Muscle layer of colon (tissue), 2 donors: Measurements from ENCODE around the gene IL17C.

Source experiments
- H3K27ac ChIP-seq: one replicate; pipeline ENCODE4 v1.7.0; 2013; ENCODE audit warnings: low read depth, mild to moderate bottlenecking, low read length, moderate library complexity
- H3K27me3 ChIP-seq, 2 donors: one replicate each; pipeline ENCODE4 v1.7.0; 2013; ENCODE audit warnings: low read length in 2 of 2, mild to moderate bottlenecking in 2 of 2; ENCODE audit not compliant: insufficient read depth in 2 of 2, control insufficient read depth in 1 of 2
- H3K36me3 ChIP-seq: one replicate; pipeline ENCODE4 v1.7.0; 2013; ENCODE audit warnings: mild to moderate bottlenecking, low read length; ENCODE audit not compliant: insufficient read depth
- H3K4me1 ChIP-seq: one replicate; pipeline ENCODE4 v1.7.0; 2013; ENCODE audit warnings: mild to moderate bottlenecking, low read length; ENCODE audit not compliant: insufficient read depth
- H3K4me3 ChIP-seq, 2 donors: one replicate each; pipeline ENCODE4 v1.7.0; 2013; ENCODE audit warnings: low read length in 2 of 2, low read depth in 1 of 2, mild to moderate bottlenecking in 1 of 2, moderate library complexity in 1 of 2
- H3K9ac ChIP-seq: one replicate; pipeline ENCODE4 v1.7.0; 2013; ENCODE audit warnings: low read length
- H3K9me3 ChIP-seq: one replicate; pipeline ENCODE4 v1.7.0; 2013; ENCODE audit warnings: mild to moderate bottlenecking, low read length
- donor health status: abdominal sarcoma.
- donor health status: Adenocarcinoma of cecum.

Gene IL17C

GRCh38 chr16:88638323-88639230 is at the start of gene IL17C:
IL17C (plus strand) TSS chr16:88638572; CDS start chr16:88638642, 70 bp downstream.
- Histone ChIP-seq H3K9ac (no peak within 1 kb of the TSS), H3K27ac (no peak within 1 kb of the TSS), H3K36me3 (no peaks in the 10 kb centered on the region), H3K4me1 (no peaks in the 10 kb centered on the region), H3K27me3 (peaks cover 15 to 63% of the 10 kb centered on the region in 2 donors), H3K4me3 (no peak within 1 kb of the TSS), H3K9me3 (no peaks in the 10 kb centered on the region)

GRCh38 chr16:88588754-88589153 is 49.6 kb upstream of the IL17C start:
- H3K27ac ChIP-seq: no peak overlapping the region
- H3K9me3 ChIP-seq: no peaks in the 10 kb centered on the region
- no peak overlapping the region for H3K9ac ChIP-seq
- peaks cover 49% of the 10 kb centered on the region for H3K36me3 ChIP-seq
- no peaks in the 10 kb centered on the region for H3K4me1 ChIP-seq
- no peak overlapping the region for H3K4me3 ChIP-seq
- no peaks in the 10 kb centered on the region for H3K27me3 ChIP-seq

GRCh38 chr16:88589441-88589840 is 48.9 kb upstream of the IL17C start:
- Histone ChIP-seq H3K36me3 (peaks cover 49% of the 10 kb centered on the region), H3K9ac (no peak overlapping the region), H3K9me3 (no peaks in the 10 kb centered on the region), H3K27ac (no peak overlapping the region), H3K4me1 (no peaks in the 10 kb centered on the region), H3K4me3 (no peak overlapping the region), H3K27me3 (no peaks in the 10 kb centered on the region)

- Histone ChIP-seq H3K9ac (no peak overlapping the region), H3K27ac (no peak overlapping the region), H3K27me3 (no peaks in the 10 kb centered on the region), H3K4me3 (peak overlapping the region in 1 of 2 donors; percentile 18), H3K9me3 (no peaks in the 10 kb centered on the region), H3K36me3 (peaks cover 44% of the 10 kb centered on the region), H3K4me1 (no peaks in the 10 kb centered on the region)
Observed at GRCh38 chr16:88591577-88592021, 46.8 kb upstream of the IL17C start.

GRCh38 chr16:88593061-88593460 is 45.3 kb upstream of the IL17C start:
- Histone ChIP-seq H3K9ac (no peak overlapping the region), H3K27ac (no peak overlapping the region), H3K36me3 (peaks cover 35% of the 10 kb centered on the region)

GRCh38 chr16:88593489-88593888 is 44.9 kb upstream of the IL17C start:
- H3K27ac ChIP-seq: no peak overlapping the region

More at GRCh38 chr16:88593061-88593460, 45.3 kb upstream of the IL17C start:
- Histone ChIP-seq H3K27me3 (no peaks in the 10 kb centered on the region), H3K9me3 (no peaks in the 10 kb centered on the region), H3K4me3 (no peak overlapping the region), H3K4me1 (no peaks in the 10 kb centered on the region)

GRCh38 chr16:88593910-88594309 is 44.5 kb upstream of the IL17C start:
- Histone ChIP-seq H3K9ac (no peak overlapping the region), H3K27me3 (no peaks in the 10 kb centered on the region), H3K4me3 (no peak overlapping the region), H3K4me1 (no peaks in the 10 kb centered on the region), H3K9me3 (no peaks in the 10 kb centered on the region), H3K36me3 (peaks cover 34% of the 10 kb centered on the region), H3K27ac (no peak overlapping the region)

More at GRCh38 chr16:88593489-88593888, 44.9 kb upstream of the IL17C start:
- Histone ChIP-seq H3K4me3 (no peak overlapping the region), H3K9me3 (no peaks in the 10 kb centered on the region), H3K27me3 (no peaks in the 10 kb centered on the region), H3K9ac (no peak overlapping the region), H3K36me3 (peaks cover 35% of the 10 kb centered on the region), H3K4me1 (no peaks in the 10 kb centered on the region)

GRCh38 chr16:88595101-88595500 is 43.3 kb upstream of the IL17C start:
- Histone ChIP-seq H3K4me3 (no peak overlapping the region), H3K36me3 (peaks cover 34% of the 10 kb centered on the region), H3K9me3 (no peaks in the 10 kb centered on the region), H3K4me1 (no peaks in the 10 kb centered on the region), H3K9ac (no peak overlapping the region), H3K27me3 (no peaks in the 10 kb centered on the region), H3K27ac (no peak overlapping the region)

GRCh38 chr16:88595921-88596320 is 42.5 kb upstream of the IL17C start:
- no peak overlapping the region for H3K9ac ChIP-seq
- peaks cover 41% of the 10 kb centered on the region for H3K36me3 ChIP-seq
- H3K9me3 ChIP-seq: no peaks in the 10 kb centered on the region
- no peak overlapping the region for H3K4me3 ChIP-seq
- no peak overlapping the region for H3K27ac ChIP-seq
- no peaks in the 10 kb centered on the region for H3K4me1 ChIP-seq
- H3K27me3 ChIP-seq: no peaks in the 10 kb centered on the region

GRCh38 chr16:88596483-88596882 is 41.9 kb upstream of the IL17C start:
- H3K27me3 ChIP-seq: no peaks in the 10 kb centered on the region
- H3K9ac ChIP-seq: no peak overlapping the region
- peaks cover 46% of the 10 kb centered on the region for H3K36me3 ChIP-seq
- no peak overlapping the region for H3K4me3 ChIP-seq
- H3K4me1 ChIP-seq: no peaks in the 10 kb centered on the region
- H3K9me3 ChIP-seq: no peaks in the 10 kb centered on the region
- H3K27ac ChIP-seq: no peak overlapping the region

- H3K4me1 ChIP-seq: no peaks in the 10 kb centered on the region
Observed at GRCh38 chr16:88597856-88598491, 40.4 kb upstream of the IL17C start.

More at GRCh38 chr16:88597856-88598491, 40.4 kb upstream of the IL17C start:
- H3K36me3 ChIP-seq: peaks cover 51% of the 10 kb centered on the region
- no peaks in the 10 kb centered on the region for H3K27me3 ChIP-seq
- H3K27ac ChIP-seq: no peak overlapping the region
- H3K9ac ChIP-seq: no peak overlapping the region
- no peaks in the 10 kb centered on the region for H3K9me3 ChIP-seq
- no peak overlapping the region for H3K4me3 ChIP-seq
